Erythroblast (primary cell): ENCODE measurements around the gene LUC7L.
A peak's percentile ranks its signal among the peaks of the same experiment; 100 is the strongest.

Experiments
- DNase-seq, 2 experiments: peaks; one replicate each; lab custom pipeline; 2025; lab: John Stamatoyannopoulos, UW
- GATA1 ChIP-seq: IDR thresholded peaks from 2 replicates; pipeline ENCODE4 v1.6.1; 2011; ENCODE audit warnings: low read depth, mild to moderate bottlenecking, control low read depth, low read length, moderate library complexity
- POLR2A ChIP-seq: IDR thresholded peaks from 2 replicates; pipeline ENCODE4 v1.6.1; 2011; ENCODE audit warnings: mild to moderate bottlenecking, low read length

Gene LUC7L

GRCh38 chr16:152141-153128, 76.8 kb downstream of the LUC7L start, which contains the start of gene HBZ:
Gene HBZ (plus strand): TSS chr16:152644. CDS start chr16:152910, 266 bp downstream.
- DNase-seq: peak; percentile 54 to 70
- TF ChIP-seq POLR2A (no peak), GATA1 (no peak)

GRCh38 chr16:149024-149660, 80.1 kb downstream of the LUC7L start:
- DNase-seq: peak; percentile 41 to 51
- TF ChIP-seq GATA1: no peak
- TF ChIP-seq POLR2A: no peak

GRCh38 chr16:146646-147045, 82.6 kb downstream of the LUC7L start:
- TF ChIP-seq GATA1 (no peak), POLR2A (no peak)
- DNase-seq: no peak

GRCh38 chr16:144797-145252, 84.4 kb downstream of the LUC7L start:
- DNase-seq: peak in 1 of 2 experiments; percentile 52
- TF ChIP-seq POLR2A (no peak), GATA1 (no peak)

GRCh38 chr16:143456-143855, 85.8 kb downstream of the LUC7L start:
- DNase-seq: no peak

GRCh38 chr16:143047-143446, 86.2 kb downstream of the LUC7L start:
- DNase-seq: peak; percentile 93 to 97

More at GRCh38 chr16:143456-143855, 85.8 kb downstream of the LUC7L start:
- TF ChIP-seq POLR2A: peak; percentile 37
- no peak for TF ChIP-seq GATA1

GRCh38 chr16:142405-142967, 86.8 kb downstream of the LUC7L start:
- DNase-seq: peak; percentile 52 to 65
- TF ChIP-seq POLR2A (no peak), GATA1 (no peak)

More at GRCh38 chr16:143047-143446, 86.2 kb downstream of the LUC7L start:
- TF ChIP-seq POLR2A (peak; percentile 58), GATA1 (peak; percentile 54)

GRCh38 chr16:140175-140857, 88.9 kb downstream of the LUC7L start:
- no peak for DNase-seq
- TF ChIP-seq GATA1 (no peak), POLR2A (no peak)
